HEK293 (cell line): ENCODE measurements around the gene TMTC1.

ENCODE experiments used
- CTCF ChIA-PET: fragments of 350-600 bp; formaldehyde crosslinking; extraction: SDS; loops from one replicate; lab custom pipeline; 2021; ENCODE audit warnings: antibody characterized with exemption; lab: Yijun Ruan, JAX
- POLR2A ChIA-PET: fragments of 300-600 bp; formaldehyde crosslinking; extraction: SDS; loops from one replicate; lab custom pipeline; 2020; ENCODE audit warnings: antibody characterized with exemption, inconsistent platforms; lab: Yijun Ruan, JAX
- H3K27ac ChIP-seq: fragments of 200-500 bp; sonication (Bioruptor generic); 2 replicates; pipeline ENCODE4 v1.5.1; 2014; ENCODE audit warnings: low read depth, low read length, control low read depth, inconsistent platforms; ENCODE audit errors: extremely low read depth
- H3K36me3 ChIP-seq, 2 experiments: fragments of 200-500 bp in 1 of 2; sonication (Bioruptor generic) in 1 of 2; 1 replicate in 1 of 2; 2 replicates in 1 of 2; pipeline ENCODE4 v1.5.1; 2014 to 2017; ENCODE audit warnings: inconsistent platforms in 2 of 2, low read length in 2 of 2; ENCODE audit not compliant: control insufficient read depth in 2 of 2, insufficient read depth in 1 of 2
- H3K4me1 ChIP-seq: fragments of 200-500 bp; sonication (Bioruptor generic); 2 replicates; pipeline ENCODE4 v1.5.1; 2014; ENCODE audit warnings: mild to moderate bottlenecking, low read length, inconsistent platforms; ENCODE audit not compliant: control insufficient read depth, insufficient read depth
- H3K4me3 ChIP-seq: 2 replicates; pipeline ENCODE4 v1.5.1; 2011; ENCODE audit warnings: low read depth, mild to moderate bottlenecking, control low read depth, low read length, moderate library complexity
- H3K9me3 ChIP-seq: fragments of 200-500 bp; sonication (Bioruptor generic); 2 replicates; pipeline ENCODE4 v1.5.1; 2014; ENCODE audit warnings: low read depth, low read length, inconsistent platforms; ENCODE audit not compliant: control insufficient read depth, insufficient read depth
- BCL11B ChIP-seq: fragments of 450-650 bp; formaldehyde crosslinking; IDR thresholded peaks from 2 replicates; pipeline ENCODE4 v1.5.1; 2016; ENCODE audit warnings: low read depth, missing biosample characterization, missing genetic modification characterization
- IKZF3 ChIP-seq: fragments of 450-650 bp; IDR thresholded peaks from 2 replicates; pipeline ENCODE4 v1.5.0; 2018; ENCODE audit warnings: missing biosample characterization, mild to moderate bottlenecking, missing genetic modification characterization, moderate library complexity
- KLF10 ChIP-seq: fragments of 450-650 bp; IDR thresholded peaks from 2 replicates; pipeline ENCODE4 v1.5.1; 2018; ENCODE audit warnings: missing biosample characterization, mild to moderate bottlenecking, missing genetic modification characterization
- KLF9 ChIP-seq: fragments of 450-650 bp; formaldehyde crosslinking; IDR thresholded peaks from 2 replicates; pipeline ENCODE4 v1.5.1; 2016; ENCODE audit warnings: missing biosample characterization, missing genetic modification characterization, low read depth
- SP7 ChIP-seq: fragments of 450-650 bp; formaldehyde crosslinking; IDR thresholded peaks from 2 replicates; pipeline ENCODE4 v1.5.1; 2016; ENCODE audit warnings: missing biosample characterization, missing genetic modification characterization
- YY1 ChIP-seq: fragments of 450-650 bp; formaldehyde crosslinking; IDR thresholded peaks from 2 replicates; pipeline ENCODE4 v1.5.1; 2018; ENCODE audit warnings: missing biosample characterization, missing genetic modification characterization
- ZBTB21 ChIP-seq: fragments of 450-650 bp; formaldehyde crosslinking; IDR thresholded peaks from 2 replicates; pipeline ENCODE4 v1.5.1; 2017; ENCODE audit warnings: missing biosample characterization, missing genetic modification characterization
- ZNF10 ChIP-seq: fragments of 450-650 bp; formaldehyde crosslinking; IDR thresholded peaks from 2 replicates; pipeline ENCODE4 v1.5.1; 2017; ENCODE audit warnings: missing biosample characterization, missing genetic modification characterization
- ZNF19 ChIP-seq: fragments of 450-650 bp; formaldehyde crosslinking; IDR thresholded peaks from 2 replicates; pipeline ENCODE4; 2016; ENCODE audit warnings: missing biosample characterization, missing genetic modification characterization, low read depth
- ZNF223 ChIP-seq: fragments of 450-650 bp; formaldehyde crosslinking; IDR thresholded peaks from 2 replicates; pipeline ENCODE4 v1.5.1; 2016; ENCODE audit warnings: missing biosample characterization, missing genetic modification characterization
- ZNF24 ChIP-seq: fragments of 450-650 bp; formaldehyde crosslinking; IDR thresholded peaks from 2 replicates; pipeline ENCODE4 v1.5.1; 2016; ENCODE audit warnings: missing biosample characterization, missing genetic modification characterization
- ZNF354C ChIP-seq: fragments of 450-650 bp; formaldehyde crosslinking; IDR thresholded peaks from 2 replicates; pipeline ENCODE4 v1.5.1; 2016; ENCODE audit warnings: missing biosample characterization, missing genetic modification characterization, low read depth, borderline replicate concordance
- ZNF555 ChIP-seq: fragments of 450-650 bp; formaldehyde crosslinking; conservative IDR thresholded peaks from 2 replicates; pipeline ENCODE4 v1.5.1; 2017; ENCODE audit warnings: missing biosample characterization, mild to moderate bottlenecking, missing genetic modification characterization, inconsistent platforms
- ZNF664 ChIP-seq: fragments of 450-650 bp; formaldehyde crosslinking; IDR thresholded peaks from 2 replicates; pipeline ENCODE4 v1.5.1; 2016; ENCODE audit warnings: missing biosample characterization, missing genetic modification characterization
- ZSCAN16 ChIP-seq: fragments of 450-650 bp; formaldehyde crosslinking; IDR thresholded peaks from 2 replicates; pipeline ENCODE4 v1.5.1; 2016; ENCODE audit warnings: missing biosample characterization, missing genetic modification characterization
- TF ChIP-seq, protein P1 (sequence below): fragments of 450-650 bp; formaldehyde crosslinking; conservative IDR thresholded peaks from 2 replicates; pipeline ENCODE4 v1.5.1; 2016; ENCODE audit warnings: low read depth, missing biosample characterization, missing genetic modification characterization
- TF ChIP-seq, protein P2 (sequence below): fragments of 450-650 bp; formaldehyde crosslinking; IDR thresholded peaks from 2 replicates; pipeline ENCODE4 v1.5.1; 2016; ENCODE audit warnings: missing biosample characterization, missing genetic modification characterization
- TF ChIP-seq, protein P3 (sequence below): fragments of 450-650 bp; formaldehyde crosslinking; IDR thresholded peaks from 2 replicates; pipeline ENCODE4 v1.5.1; 2016; ENCODE audit warnings: missing biosample characterization, missing genetic modification characterization

Gene TMTC1

DNA sequence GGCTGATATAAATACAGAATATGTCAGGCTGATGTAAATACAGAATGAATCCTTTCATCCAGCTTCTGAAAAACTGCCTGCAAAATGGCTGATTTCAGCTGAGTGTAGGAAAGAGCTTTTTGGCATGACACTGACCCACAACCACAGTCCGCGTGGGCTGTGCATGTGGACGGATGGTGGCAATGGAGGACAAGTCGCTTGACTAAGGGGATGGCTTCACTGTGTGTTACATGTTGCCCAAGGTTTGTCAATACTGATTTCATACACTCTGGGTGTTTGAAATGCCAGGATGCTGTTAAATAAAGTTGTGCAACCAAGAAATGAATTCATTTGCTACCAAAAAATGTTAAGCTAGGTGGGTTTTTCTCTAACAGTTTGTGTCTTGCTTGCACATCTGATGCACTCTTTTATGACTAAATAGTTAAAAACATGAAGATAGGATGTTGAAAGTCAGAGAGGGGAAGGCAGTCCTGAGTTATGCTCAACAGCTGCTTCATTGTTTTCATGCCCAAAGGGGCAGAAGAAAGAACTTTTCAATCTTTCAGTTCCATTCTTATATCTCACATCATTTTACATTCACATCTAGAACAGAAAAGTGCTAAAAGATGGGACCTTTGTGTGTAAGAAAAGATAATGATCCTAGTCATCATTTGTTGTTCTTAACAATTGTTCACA, 249.8 kb downstream of the TMTC1 start (continued):
- TF ChIP-seq, protein P1, sequence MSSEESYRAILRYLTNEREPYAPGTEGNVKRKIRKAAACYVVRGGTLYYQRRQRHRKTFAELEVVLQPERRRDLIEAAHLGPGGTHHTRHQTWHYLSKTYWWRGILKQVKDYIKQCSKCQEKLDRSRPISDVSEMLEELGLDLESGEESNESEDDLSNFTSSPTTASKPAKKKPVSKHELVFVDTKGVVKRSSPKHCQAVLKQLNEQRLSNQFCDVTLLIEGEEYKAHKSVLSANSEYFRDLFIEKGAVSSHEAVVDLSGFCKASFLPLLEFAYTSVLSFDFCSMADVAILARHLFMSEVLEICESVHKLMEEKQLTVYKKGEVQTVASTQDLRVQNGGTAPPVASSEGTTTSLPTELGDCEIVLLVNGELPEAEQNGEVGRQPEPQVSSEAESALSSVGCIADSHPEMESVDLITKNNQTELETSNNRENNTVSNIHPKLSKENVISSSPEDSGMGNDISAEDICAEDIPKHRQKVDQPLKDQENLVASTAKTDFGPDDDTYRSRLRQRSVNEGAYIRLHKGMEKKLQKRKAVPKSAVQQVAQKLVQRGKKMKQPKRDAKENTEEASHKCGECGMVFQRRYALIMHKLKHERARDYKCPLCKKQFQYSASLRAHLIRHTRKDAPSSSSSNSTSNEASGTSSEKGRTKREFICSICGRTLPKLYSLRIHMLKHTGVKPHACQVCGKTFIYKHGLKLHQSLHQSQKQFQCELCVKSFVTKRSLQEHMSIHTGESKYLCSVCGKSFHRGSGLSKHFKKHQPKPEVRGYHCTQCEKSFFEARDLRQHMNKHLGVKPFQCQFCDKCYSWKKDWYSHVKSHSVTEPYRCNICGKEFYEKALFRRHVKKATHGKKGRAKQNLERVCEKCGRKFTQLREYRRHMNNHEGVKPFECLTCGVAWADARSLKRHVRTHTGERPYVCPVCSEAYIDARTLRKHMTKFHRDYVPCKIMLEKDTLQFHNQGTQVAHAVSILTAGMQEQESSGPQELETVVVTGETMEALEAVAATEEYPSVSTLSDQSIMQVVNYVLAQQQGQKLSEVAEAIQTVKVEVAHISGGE (tag by site-specific recombination) = no peak
- TF ChIP-seq KLF10 (tag by site-specific recombination) (no peak), SP7 (tag by site-specific recombination) (no peak), BCL11B (tag by site-specific recombination) (no peak), ZBTB21 (no peak), ZNF19 (tag by site-specific recombination) (no peak), ZNF10 (tag by site-specific recombination) (no peak)

DNA sequence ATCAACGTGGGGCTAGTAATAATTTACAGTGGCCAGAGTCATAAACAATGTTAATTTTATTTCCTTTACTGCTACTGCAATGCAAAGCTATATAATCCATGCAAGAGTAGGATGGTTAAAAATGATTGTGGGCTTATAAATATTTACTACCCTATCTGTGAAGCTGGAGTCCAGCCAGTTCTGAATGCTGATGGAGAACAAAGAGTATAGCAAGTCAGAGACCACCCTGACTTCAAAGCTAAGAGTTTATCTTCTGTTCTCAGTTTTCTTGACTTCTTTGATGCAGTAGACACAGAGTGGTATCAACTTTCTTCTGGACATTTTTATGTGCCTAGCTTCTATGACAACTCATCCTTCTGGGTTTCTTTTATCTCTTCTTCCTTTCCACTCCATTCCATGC, 252.3 kb downstream of the TMTC1 start:
- ChIA-PET POLR2A (no interaction called here), CTCF (no interaction called here)
- Histone ChIP-seq H3K27ac (no peak overlapping the region), H3K4me3 (no peak overlapping the region), H3K9me3 (no peaks in the 10 kb centered on the region), H3K36me3 (no peaks in the 10 kb centered on the region), H3K4me1 (no peaks in the 10 kb centered on the region)
- TF ChIP-seq ZNF555 (no peak), IKZF3 (tag by site-specific recombination) (no peak), ZNF223 (tag by site-specific recombination) (no peak), KLF9 (no peak), ZNF354C (no peak), ZNF24 (tag by site-specific recombination) (no peak), ZNF664 (tag by site-specific recombination) (no peak), YY1 (tag by site-specific recombination) (no peak), ZSCAN16 (no peak)
- TF ChIP-seq, protein P2, sequence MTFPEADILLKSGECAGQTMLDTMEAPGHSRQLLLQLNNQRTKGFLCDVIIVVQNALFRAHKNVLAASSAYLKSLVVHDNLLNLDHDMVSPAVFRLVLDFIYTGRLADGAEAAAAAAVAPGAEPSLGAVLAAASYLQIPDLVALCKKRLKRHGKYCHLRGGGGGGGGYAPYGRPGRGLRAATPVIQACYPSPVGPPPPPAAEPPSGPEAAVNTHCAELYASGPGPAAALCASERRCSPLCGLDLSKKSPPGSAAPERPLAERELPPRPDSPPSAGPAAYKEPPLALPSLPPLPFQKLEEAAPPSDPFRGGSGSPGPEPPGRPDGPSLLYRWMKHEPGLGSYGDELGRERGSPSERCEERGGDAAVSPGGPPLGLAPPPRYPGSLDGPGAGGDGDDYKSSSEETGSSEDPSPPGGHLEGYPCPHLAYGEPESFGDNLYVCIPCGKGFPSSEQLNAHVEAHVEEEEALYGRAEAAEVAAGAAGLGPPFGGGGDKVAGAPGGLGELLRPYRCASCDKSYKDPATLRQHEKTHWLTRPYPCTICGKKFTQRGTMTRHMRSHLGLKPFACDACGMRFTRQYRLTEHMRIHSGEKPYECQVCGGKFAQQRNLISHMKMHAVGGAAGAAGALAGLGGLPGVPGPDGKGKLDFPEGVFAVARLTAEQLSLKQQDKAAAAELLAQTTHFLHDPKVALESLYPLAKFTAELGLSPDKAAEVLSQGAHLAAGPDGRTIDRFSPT (tag by site-specific recombination) = no peak
- TF ChIP-seq, protein P3, sequence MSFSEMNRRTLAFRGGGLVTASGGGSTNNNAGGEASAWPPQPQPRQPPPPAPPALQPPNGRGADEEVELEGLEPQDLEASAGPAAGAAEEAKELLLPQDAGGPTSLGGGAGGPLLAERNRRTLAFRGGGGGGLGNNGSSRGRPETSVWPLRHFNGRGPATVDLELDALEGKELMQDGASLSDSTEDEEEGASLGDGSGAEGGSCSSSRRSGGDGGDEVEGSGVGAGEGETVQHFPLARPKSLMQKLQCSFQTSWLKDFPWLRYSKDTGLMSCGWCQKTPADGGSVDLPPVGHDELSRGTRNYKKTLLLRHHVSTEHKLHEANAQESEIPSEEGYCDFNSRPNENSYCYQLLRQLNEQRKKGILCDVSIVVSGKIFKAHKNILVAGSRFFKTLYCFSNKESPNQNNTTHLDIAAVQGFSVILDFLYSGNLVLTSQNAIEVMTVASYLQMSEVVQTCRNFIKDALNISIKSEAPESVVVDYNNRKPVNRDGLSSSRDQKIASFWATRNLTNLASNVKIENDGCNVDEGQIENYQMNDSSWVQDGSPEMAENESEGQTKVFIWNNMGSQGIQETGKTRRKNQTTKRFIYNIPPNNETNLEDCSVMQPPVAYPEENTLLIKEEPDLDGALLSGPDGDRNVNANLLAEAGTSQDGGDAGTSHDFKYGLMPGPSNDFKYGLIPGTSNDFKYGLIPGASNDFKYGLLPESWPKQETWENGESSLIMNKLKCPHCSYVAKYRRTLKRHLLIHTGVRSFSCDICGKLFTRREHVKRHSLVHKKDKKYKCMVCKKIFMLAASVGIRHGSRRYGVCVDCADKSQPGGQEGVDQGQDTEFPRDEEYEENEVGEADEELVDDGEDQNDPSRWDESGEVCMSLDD (tag by site-specific recombination) = no peak
